K562 (cell line): ENCODE results near the gene SLC6A4.

Source experiments
- ARNT ChIP-seq, 2 experiments: fragments of 450-650 bp; IDR thresholded peaks; 2 replicates each; pipeline ENCODE4 v1.6.1; 2016; ENCODE audit warnings: mild to moderate bottlenecking in 1 of 2
- GABPA ChIP-seq: fragments of 200-800 bp; sonication (Bioruptor generic); conservative IDR thresholded peaks from 2 replicates; pipeline ENCODE4 v1.6.1; 2016; ENCODE audit warnings: low read depth, missing genetic modification characterization, missing compliant biosample characterization
- HDAC2 ChIP-seq: fragments of 450-650 bp; IDR thresholded peaks from 2 replicates; pipeline ENCODE4 v1.6.1; 2016; ENCODE audit warnings: mild to moderate bottlenecking
- SP1 ChIP-seq: sonication (generic); formaldehyde crosslinking; IDR thresholded peaks from 2 replicates; pipeline ENCODE4 v1.8.1; 2022; ENCODE audit warnings: mild to moderate bottlenecking, missing genetic modification reagents
- SP2 ChIP-seq: IDR thresholded peaks from 2 replicates; pipeline ENCODE4 v1.6.1; 2011; ENCODE audit warnings: mild to moderate bottlenecking, low read depth, low read length, moderate library complexity; ENCODE audit not compliant: poor library complexity, severe bottlenecking; ENCODE audit errors: extremely low read depth
- ZC3H4 ChIP-seq: sonication (generic); formaldehyde crosslinking; IDR thresholded peaks from 2 replicates; pipeline ENCODE4 v1.9.0; 2021; ENCODE audit warnings: missing genetic modification reagents, borderline replicate concordance
- ZNF121 ChIP-seq: sonication (generic); formaldehyde crosslinking; conservative IDR thresholded peaks from 2 replicates; pipeline ENCODE4 v1.8.0; 2022; ENCODE audit warnings: missing genetic modification reagents
- ZNF143 ChIP-seq: sonication (generic); formaldehyde crosslinking; IDR thresholded peaks from 2 replicates; pipeline ENCODE4 v1.9.0; 2022; ENCODE audit warnings: mild to moderate bottlenecking, missing genetic modification reagents
- ZNF239 ChIP-seq: fragments of 250-450 bp; sonication (Bioruptor Pico); IDR thresholded peaks from 2 replicates; pipeline ENCODE4 v1.4.0; 2020; ENCODE audit warnings: mild to moderate bottlenecking
- TF ChIP-seq, protein P1 (sequence below): sonication (generic); formaldehyde crosslinking; IDR thresholded peaks from 2 replicates; pipeline ENCODE4 v1.8.0; 2022; ENCODE audit warnings: mild to moderate bottlenecking, missing genetic modification reagents
- TF ChIP-seq, protein P2 (sequence below): sonication (generic); formaldehyde crosslinking; IDR thresholded peaks from 2 replicates; pipeline ENCODE4 v1.8.1; 2023; ENCODE audit warnings: mild to moderate bottlenecking, missing genetic modification reagents

DNA sequence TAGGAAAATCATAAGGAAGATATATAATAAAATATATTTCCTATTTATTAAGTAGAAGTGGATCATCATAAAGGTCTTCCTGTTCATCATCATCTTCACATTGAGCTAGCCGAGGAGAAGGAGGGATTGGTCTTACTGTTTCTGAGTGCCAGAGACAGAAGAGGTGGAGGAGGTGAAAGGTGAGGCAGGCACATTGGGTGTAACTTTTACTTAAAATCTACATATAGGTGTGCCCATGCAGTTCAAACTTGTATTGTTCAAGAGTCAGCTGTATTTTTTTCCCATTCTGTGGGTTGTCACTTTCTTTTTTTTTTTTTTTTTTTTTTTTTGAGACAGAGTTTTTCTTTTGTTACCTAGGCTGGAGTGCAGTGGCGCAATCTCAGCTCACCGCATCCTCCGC lies 84.0 kb downstream of the SLC6A4 start:
- TF ChIP-seq HDAC2 (no peak), ZNF143 (CRISPR knock-in tag) (no peak), GABPA (tag) (no peak), SP1 (CRISPR knock-in tag) (no peak), SP2 (no peak), ZC3H4 (CRISPR knock-in tag) (no peak), ZNF239 (CRISPR knock-in tag) (no peak), ARNT (IDR thresholded peaks at IDR 0.05) (no peak), ZNF121 (CRISPR knock-in tag) (no peak)
- TF ChIP-seq, protein P1, sequence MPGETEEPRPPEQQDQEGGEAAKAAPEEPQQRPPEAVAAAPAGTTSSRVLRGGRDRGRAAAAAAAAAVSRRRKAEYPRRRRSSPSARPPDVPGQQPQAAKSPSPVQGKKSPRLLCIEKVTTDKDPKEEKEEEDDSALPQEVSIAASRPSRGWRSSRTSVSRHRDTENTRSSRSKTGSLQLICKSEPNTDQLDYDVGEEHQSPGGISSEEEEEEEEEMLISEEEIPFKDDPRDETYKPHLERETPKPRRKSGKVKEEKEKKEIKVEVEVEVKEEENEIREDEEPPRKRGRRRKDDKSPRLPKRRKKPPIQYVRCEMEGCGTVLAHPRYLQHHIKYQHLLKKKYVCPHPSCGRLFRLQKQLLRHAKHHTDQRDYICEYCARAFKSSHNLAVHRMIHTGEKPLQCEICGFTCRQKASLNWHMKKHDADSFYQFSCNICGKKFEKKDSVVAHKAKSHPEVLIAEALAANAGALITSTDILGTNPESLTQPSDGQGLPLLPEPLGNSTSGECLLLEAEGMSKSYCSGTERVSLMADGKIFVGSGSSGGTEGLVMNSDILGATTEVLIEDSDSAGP: no peak
- TF ChIP-seq, protein P2, sequence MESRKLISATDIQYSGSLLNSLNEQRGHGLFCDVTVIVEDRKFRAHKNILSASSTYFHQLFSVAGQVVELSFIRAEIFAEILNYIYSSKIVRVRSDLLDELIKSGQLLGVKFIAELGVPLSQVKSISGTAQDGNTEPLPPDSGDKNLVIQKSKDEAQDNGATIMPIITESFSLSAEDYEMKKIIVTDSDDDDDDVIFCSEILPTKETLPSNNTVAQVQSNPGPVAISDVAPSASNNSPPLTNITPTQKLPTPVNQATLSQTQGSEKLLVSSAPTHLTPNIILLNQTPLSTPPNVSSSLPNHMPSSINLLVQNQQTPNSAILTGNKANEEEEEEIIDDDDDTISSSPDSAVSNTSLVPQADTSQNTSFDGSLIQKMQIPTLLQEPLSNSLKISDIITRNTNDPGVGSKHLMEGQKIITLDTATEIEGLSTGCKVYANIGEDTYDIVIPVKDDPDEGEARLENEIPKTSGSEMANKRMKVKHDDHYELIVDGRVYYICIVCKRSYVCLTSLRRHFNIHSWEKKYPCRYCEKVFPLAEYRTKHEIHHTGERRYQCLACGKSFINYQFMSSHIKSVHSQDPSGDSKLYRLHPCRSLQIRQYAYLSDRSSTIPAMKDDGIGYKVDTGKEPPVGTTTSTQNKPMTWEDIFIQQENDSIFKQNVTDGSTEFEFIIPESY: no peak
